Fibroblast of upper back skin (primary cell): ENCODE data around the gene MRTFA.

ENCODE experiments used
- DNase-seq: peaks from one replicate; pipeline ENCODE4 v3.0.0-alpha.2; 2013

MRTFA gene

DNA sequence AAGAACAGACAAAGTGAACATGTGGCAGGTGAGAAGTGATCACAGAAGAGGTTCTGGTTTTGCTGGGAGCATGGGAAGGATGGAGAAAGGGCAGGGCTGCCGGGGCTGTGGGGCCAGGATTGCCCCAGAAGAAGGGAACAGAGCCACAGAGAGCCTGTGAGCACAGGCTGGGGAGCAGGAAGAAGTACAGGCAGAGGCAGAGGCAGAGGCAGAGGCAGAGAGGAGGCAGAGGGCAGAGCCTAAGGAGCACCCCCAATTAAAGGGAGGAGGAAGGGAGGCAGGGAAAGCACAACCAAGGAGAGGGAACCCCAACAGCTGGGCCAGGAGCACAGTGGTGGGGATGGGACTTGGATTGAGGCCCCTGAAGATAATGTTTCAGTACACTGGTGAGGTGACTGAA lies 214.6 kb downstream of the MRTFA start:
- no peak for DNase-seq

- no peak for DNase-seq
Measured at GRCh38 chr22:40421082-40421350, 215.5 kb downstream of the MRTFA start.

GRCh38 chr22:40420341-40421081 lies 216.0 kb downstream of the MRTFA start:
- DNase-seq: no peak

GRCh38 chr22:40419718-40420117 lies 216.8 kb downstream of the MRTFA start:
- no peak for DNase-seq

DNA sequence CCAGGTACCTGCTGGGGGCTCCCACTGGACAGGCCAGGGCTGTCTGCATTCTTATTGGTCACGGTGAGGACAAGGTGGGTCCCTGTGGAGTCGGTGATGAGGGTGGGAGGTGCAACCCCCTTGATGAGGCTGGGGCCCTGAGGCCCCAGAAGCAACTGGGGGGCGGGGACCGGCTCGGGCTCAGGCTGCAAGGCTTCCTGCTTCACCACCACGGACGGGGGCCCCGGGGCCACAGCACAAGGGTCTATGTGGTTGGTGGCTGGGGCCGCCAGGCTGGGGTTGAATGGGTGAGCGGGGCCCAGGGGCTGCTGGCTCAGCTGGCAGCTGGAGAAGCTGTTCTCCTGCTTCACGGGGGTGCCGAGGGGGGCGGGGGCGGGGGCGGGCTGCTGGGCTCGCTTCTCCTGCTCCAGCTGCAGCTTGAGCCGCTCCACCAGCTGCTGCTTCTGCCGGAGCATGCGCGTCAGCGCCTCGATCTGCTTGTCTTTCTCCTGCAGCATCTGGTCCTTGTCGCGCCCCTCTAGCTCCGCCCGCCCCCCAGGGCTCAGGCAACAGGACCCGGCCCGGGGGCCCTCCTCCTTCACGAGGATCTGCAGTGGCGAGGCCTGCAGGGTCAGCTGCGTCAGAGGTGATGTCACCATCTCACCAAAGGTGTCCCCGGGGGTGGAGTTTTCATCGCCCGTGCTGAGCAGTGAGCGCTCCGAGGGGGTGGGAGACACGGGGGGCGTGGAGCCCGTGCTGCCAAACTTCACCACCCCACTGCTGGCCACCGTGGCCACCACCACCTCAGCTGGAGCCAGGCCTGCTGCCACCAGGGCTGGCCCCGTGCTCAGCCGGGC lies 217.9 kb downstream of the MRTFA start:
- peak; percentile 27 for DNase-seq

GRCh38 chr22:40417881-40418280 lies 218.6 kb downstream of the MRTFA start:
- no peak for DNase-seq

DNA sequence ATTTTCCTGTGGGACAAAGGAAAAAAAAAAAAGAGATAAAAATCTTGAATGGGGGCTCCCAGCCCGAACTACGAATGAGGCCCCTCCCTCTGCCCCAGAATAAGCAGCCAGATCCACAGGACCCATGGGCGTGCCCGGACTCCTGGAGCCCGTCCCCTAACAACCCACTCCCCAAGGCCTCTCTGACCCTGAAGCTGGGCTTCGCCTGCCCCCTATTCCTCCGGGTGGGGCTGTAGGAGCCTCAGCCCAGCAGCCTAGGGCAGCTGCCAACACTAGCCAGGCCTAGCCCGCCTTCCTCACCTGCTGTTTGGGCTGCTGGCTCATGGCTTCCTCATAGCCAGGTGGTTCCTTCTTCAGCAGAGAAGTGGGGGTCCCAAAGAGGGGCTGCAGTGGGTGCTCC lies 219.5 kb downstream of the MRTFA start:
- no peak for DNase-seq

DNA sequence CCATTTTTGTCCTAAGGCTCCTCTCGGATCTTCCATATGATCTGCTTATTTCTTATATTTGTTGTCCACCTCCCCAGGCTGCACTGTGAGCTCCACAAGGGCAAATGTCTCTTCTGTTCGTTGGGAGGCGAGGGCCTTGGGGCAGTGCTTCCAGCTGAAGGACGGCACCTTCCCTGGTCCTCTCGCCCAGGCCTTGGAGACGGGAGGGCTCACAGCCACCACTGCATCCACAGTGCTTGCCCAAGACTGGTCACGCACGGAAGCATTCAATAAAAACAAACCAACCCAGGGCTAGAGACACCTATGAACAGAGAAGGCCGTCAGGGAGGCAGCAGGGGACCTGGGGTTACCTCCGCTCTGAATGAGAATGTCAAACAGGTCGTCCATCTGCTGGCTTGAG lies 219.9 kb downstream of the MRTFA start:
- DNase-seq: no peak

- no peak for DNase-seq
Measured at GRCh38 chr22:40416267-40416570, 220.3 kb downstream of the MRTFA start.

DNA sequence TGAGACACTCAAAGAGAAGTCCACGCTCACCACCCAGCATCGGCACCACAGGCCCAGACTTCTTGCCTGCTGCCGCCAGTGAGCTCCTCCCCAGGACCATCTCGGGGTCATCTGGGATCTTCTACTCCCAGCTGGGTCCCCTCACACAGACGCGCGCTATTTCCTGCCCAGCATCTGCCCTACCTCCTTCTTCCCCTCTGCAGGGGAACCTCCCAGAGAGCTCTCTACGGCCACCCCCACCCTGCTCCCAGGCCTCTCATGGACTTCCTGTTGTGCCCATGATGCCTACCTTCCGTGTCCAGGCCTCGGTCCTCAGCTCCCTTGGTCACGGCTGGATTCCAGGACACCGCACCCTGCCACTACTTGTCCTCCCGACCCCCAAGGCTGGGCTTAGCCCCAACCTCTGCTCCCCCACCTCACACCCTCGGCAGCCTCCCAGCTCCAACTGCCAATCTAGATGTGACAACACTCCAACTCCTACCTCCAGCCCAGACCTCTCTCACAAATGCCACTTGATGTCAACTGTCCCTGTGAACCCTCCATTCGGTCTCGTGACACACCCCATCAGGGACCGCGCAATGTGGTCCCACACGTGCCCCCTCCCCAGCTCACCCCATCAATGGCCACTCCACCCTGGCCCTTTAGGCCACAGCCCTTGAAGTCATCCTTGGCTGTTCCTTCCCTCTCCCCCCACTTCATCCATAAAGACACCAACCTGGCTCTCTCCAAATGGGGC lies 220.8 kb downstream of the MRTFA start:
- peak; percentile 24 for DNase-seq

DNA sequence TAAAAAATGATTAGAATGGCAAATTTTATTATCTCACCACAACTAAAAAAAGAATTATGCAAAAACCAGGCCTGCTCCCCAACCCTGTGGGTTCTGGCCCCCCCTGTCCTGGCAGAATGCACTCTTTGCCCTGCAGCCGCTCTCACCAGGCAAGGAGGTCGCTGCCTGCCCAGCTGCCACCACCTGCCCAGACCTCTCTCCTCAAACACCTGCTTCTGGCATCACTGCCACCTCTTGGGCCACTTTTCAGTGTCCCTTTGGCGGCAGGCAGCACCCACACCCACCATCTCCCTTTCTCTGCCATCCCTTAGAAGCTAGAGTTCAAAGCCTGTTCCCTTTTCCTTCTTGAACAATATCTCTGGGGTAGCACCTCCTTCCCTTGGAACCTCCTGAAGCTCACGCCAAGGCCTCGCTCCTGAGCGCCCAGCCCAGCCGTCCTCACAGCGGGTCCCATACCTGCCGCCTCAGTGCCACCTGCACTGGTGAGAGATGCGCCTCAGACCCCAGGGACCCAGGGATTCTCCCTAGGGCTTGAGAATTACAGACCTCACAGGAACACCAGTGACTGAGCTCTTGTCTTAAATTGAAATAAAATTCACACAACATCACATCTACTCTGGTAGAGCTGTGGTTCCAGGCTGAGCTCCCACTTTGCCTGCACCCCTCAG lies 221.5 kb downstream of the MRTFA start:
- no peak for DNase-seq

DNA sequence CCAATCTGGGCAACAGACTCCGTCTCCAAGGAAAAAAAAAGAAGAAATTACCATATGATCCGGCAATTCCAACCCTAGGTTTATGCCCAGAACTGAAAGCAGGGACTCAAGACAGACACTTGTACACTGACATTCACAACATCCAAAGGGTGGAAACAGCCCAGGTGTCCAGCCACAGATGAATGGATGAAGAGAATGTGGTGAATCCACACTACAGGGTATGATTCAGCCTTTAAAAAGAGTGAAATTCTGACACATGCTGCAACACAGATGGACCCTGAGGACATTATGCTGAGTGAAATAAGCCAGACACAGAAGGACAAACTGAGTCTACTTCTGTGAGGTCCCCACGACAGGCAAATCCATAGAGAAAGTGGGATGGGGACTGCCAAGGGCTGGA lies 222.2 kb downstream of the MRTFA start:
- DNase-seq: peak; percentile 22

DNA sequence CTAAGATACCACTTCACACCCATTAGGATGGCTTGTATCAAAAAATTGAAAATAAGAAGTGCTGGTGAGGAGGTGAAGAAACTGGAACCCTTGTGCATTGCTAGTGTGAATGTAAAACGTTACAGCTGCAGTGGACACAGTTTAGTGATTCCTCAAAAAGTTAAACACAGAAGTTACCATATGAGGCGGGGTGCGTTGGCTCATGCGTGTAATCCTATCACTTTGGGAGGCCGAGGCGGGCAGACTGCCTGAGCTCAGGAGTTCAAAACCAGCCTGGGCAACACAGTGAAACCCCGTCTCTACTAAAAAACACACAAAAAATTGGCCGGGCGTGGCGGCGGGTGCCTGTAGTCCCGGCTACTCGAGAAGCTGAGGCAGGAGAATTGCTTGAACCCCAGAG lies 222.6 kb downstream of the MRTFA start:
- DNase-seq: no peak

GRCh38 chr22:40412441-40412840 lies 224.1 kb downstream of the MRTFA start:
- no peak for DNase-seq

DNA sequence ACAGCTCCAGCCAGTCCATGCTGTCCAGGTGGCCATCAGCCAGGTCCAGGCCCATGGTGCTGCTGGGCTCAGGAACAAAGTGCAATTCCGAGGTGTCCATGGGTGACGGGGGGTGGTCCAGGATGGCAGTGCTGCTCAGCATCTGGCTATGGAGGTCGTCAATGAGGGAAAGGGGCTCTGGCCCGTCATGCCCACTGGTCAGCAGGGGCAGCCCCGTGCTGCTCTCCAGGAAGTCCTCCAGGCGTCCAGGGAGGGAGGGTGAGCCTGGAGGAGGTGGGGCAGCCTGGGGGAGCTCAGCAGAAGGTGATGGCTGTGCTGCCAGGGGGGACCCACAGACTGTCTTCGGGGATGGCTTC lies 225.0 kb downstream of the MRTFA start:
- DNase-seq: no peak

DNA sequence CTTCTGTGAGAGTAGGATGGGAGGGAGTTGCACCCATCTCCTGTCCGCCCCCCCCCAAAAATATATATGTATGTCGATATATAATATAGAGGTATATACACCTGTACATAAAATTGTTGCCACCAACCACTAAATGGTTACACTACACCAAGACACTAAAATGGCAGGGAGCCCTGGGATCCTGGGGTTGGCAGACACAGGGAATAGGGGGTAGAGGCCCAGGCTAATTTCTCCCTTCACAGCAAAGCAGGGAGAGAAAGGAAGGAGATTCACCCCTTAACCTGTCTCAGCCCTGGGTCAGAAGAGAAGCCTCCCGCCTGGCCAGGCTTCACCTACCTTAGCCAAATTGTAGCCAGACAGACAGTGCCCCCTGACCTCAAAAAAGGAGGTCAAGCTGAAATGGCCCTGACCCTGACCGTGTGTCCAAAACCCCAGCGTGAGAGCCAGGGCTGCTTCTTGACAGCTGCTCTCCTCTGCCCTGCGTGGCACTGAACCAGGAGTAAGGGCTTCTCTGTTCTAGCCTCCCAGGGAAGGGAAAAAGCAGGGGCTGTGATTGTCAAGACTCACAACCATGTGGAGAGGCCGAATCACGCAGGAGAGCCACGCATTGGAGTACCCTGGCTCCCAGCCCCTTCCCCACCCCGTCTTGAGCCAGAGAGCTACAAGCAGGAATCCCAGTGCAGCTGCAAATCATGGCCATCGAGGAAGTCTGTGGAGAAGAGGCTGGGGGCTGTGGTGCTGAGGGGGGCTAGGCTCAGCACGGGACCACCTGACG lies 225.6 kb downstream of the MRTFA start:
- no peak for DNase-seq

DNA sequence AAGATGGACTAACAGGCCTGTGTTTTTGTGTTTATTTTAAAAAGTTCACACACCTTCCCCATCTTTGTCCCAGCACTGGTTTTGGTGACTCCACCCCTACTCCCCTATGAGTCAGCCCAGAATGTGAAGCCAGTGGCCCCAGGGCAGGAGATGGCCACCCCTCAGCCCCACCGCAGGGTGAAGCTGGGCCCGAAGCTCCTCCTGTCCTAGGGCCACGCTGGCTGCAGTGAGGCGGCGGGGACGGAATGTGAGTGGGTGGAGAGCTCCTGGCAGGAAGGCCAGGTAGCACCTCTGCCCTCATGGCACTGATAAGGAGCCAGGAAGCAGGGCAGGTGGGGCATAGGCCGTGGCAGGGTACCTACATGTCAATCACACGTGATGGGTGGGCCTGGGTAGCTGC lies 226.2 kb downstream of the MRTFA start:
- no peak for DNase-seq

DNA sequence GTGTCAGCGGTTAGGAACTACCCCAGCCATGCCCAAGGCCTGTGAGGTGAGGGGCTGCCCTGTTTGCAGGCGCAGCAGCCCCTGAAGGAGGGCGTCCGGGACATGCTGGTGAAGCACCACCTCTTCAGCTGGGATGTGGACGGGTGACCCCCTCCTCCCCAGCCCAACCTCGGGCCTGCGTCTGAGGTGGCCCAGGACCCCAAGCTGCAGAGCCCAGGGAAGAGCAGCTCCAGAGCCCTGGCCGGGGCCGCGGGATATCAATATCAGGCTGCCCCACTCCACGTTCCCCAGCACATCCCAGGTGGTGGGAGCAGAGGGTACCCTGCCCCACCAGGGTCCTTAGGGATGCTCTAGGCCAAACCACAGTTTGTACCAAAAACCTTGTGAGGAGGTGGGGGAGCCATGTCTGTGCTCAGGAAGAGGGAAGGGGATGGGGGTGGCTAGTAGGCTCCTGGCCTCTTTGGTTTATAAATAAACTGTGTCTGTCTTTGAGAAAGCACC lies 226.9 kb downstream of the MRTFA start:
- DNase-seq: no peak

- no peak for DNase-seq
Measured at GRCh38 chr22:40408718-40409612, 227.6 kb downstream of the MRTFA start.

- DNase-seq: no peak
Measured at GRCh38 chr22:40407831-40408717, 228.4 kb downstream of the MRTFA start.
